MM.1S (cell line): ENCODE measurements around the gene DPEP2NB.
"Not testable (repeated sequence)": the region's sequence is repeated elsewhere in the genome, so short reads cannot be mapped to it uniquely, and the experiment has no call there.

Source experiments
- DNase-seq: peaks from one replicate; pipeline ENCODE4 v3.0.0-alpha.2; 2015
- H2AFZ ChIP-seq: fragments of 300-600 bp; sonication (generic); 2 replicates; pipeline ENCODE4 v1.6.0; 2016; ENCODE audit warnings: antibody characterized with exemption, low read length
- H3F3A ChIP-seq: fragments of 300-600 bp; sonication (generic); 2 replicates; pipeline ENCODE4 v1.6.1; 2016; ENCODE audit warnings: mild to moderate bottlenecking, antibody characterized with exemption, low read length, moderate library complexity, mixed read lengths; ENCODE audit not compliant: insufficient read depth
- H3K27ac ChIP-seq: fragments of 300-600 bp; sonication (generic); 2 replicates; pipeline ENCODE4 v1.5.1; 2016; ENCODE audit warnings: mild to moderate bottlenecking, low read length
- H3K27me3 ChIP-seq: fragments of 300-600 bp; sonication (generic); replicated peaks from 2 replicates; pipeline ENCODE4 v1.6.0; 2016; ENCODE audit warnings: low read length; ENCODE audit not compliant: insufficient read depth
- H3K36me3 ChIP-seq: fragments of 300-600 bp; sonication (generic); replicated peaks from 2 replicates; pipeline ENCODE4 v1.6.1; 2016; ENCODE audit warnings: mild to moderate bottlenecking, low read length, mixed read lengths; ENCODE audit not compliant: insufficient read depth
- H3K4me1 ChIP-seq: fragments of 300-600 bp; sonication (generic); 2 replicates; pipeline ENCODE4 v1.6.1; 2016; ENCODE audit warnings: low read length, mixed read lengths
- H3K4me2 ChIP-seq: fragments of 300-600 bp; sonication (generic); 2 replicates; pipeline ENCODE4 v1.6.0; 2016; ENCODE audit warnings: low read depth, low read length
- H3K4me3 ChIP-seq: fragments of 300-600 bp; sonication (generic); 2 replicates; pipeline ENCODE4 v1.5.1; 2016; ENCODE audit warnings: low read length, mixed read lengths
- H3K79me2 ChIP-seq: fragments of 300-600 bp; sonication (generic); 2 replicates; pipeline ENCODE4 v1.6.1; 2016; ENCODE audit warnings: mixed run types, low read length, mixed read lengths
- H3K9ac ChIP-seq: fragments of 300-600 bp; sonication (generic); 2 replicates; pipeline ENCODE4 v1.6.1; 2016; ENCODE audit warnings: low read length, mixed read lengths
- H3K9me2 ChIP-seq: fragments of 300-600 bp; sonication (generic); replicated peaks from 2 replicates; pipeline ENCODE4 v1.6.1; 2016; ENCODE audit warnings: mild to moderate bottlenecking, low read length, mixed read lengths; ENCODE audit not compliant: insufficient read depth
- H3K9me3 ChIP-seq: fragments of 300-600 bp; sonication (generic); replicated peaks from 2 replicates; pipeline ENCODE4 v1.6.1; 2016; ENCODE audit warnings: mild to moderate bottlenecking, low read length, mixed read lengths; ENCODE audit not compliant: insufficient read depth
- H4K20me1 ChIP-seq: fragments of 300-600 bp; sonication (generic); 2 replicates; pipeline ENCODE4 v1.6.1; 2016; ENCODE audit warnings: mild to moderate bottlenecking, low read length, moderate library complexity, mixed read lengths; ENCODE audit not compliant: insufficient read depth
- CTCF ChIP-seq: fragments of 300-600 bp; sonication (generic); IDR thresholded peaks from 2 replicates; pipeline ENCODE4 v1.5.1; 2016; ENCODE audit warnings: antibody characterized with exemption, low read length, mixed read lengths
- EZH2 ChIP-seq: fragments of 300-600 bp; sonication (generic); optimal IDR thresholded peaks from 2 replicates; pipeline ENCODE3; 2017; ENCODE audit warnings: low read depth, mild to moderate bottlenecking, antibody characterized with exemption, low read length, mixed read lengths
- EZH2phosphoT487 ChIP-seq: fragments of 300-600 bp; sonication (generic); IDR thresholded peaks from 2 replicates; pipeline ENCODE4 v1.6.1; 2018; ENCODE audit warnings: antibody characterized with exemption, low read length

The DPEP2NB gene

GRCh38 chr16:67999985-68000384 lies 15.7 kb downstream of the DPEP2NB start:
- no peak overlapping the region for H3K4me2 ChIP-seq

GRCh38 chr16:67998779-67999688 lies 16.7 kb downstream of the DPEP2NB start, which contains the start of gene DPEP2:
DPEP2 (minus strand) TSS chr16:67999484; CDS start chr16:67993212, 6,272 bp downstream.
- H3K36me3 ChIP-seq, H4K20me1 ChIP-seq, H3K27me3 ChIP-seq, DNase-seq, H3K4me3 ChIP-seq, H3K4me1 ChIP-seq, H3K4me2 ChIP-seq, H3K9me3 ChIP-seq, H2AFZ ChIP-seq, H3F3A ChIP-seq, H3K9me2 ChIP-seq, H3K9ac ChIP-seq, H3K79me2 ChIP-seq, H3K27ac ChIP-seq: not testable (repeated sequence)

More at GRCh38 chr16:67999985-68000384, 15.7 kb downstream of the DPEP2NB start:
- H3K4me1 ChIP-seq = no peaks in the 10 kb centered on the region
- H3K9me3 ChIP-seq = no peaks in the 10 kb centered on the region
- no peak for DNase-seq
- H2AFZ ChIP-seq = no peak overlapping the region
- no peaks in the 10 kb centered on the region for H3K36me3 ChIP-seq
- no peak overlapping the region for H3K27ac ChIP-seq
- H3K79me2 ChIP-seq = no peaks in the 10 kb centered on the region
- no peak for TF ChIP-seq EZH2phosphoT487
- no peak for TF ChIP-seq EZH2
- TF ChIP-seq CTCF = no peak
- no peaks in the 10 kb centered on the region for H3F3A ChIP-seq
- H3K27me3 ChIP-seq = no peaks in the 10 kb centered on the region
- H3K9me2 ChIP-seq = no peaks in the 10 kb centered on the region
- H3K9ac ChIP-seq = no peak overlapping the region
- no peak overlapping the region for H3K4me3 ChIP-seq
- H4K20me1 ChIP-seq = no peaks in the 10 kb centered on the region

GRCh38 chr16:67998231-67998778 lies 17.4 kb downstream of the DPEP2NB start:
- H3K4me1 ChIP-seq, H3K27me3 ChIP-seq, H3K9me3 ChIP-seq, H3K4me2 ChIP-seq, H2AFZ ChIP-seq, H3K9me2 ChIP-seq, H3K79me2 ChIP-seq, H3F3A ChIP-seq, H4K20me1 ChIP-seq, H3K9ac ChIP-seq, H3K4me3 ChIP-seq, H3K36me3 ChIP-seq, DNase-seq, H3K27ac ChIP-seq: not testable (repeated sequence)

GRCh38 chr16:67996666-67997065 lies 19.0 kb downstream of the DPEP2NB start:
- H3K4me1 ChIP-seq = peaks cover 10% of the 10 kb centered on the region
- H4K20me1 ChIP-seq = no peaks in the 10 kb centered on the region
- no peaks in the 10 kb centered on the region for H3F3A ChIP-seq
- no peak overlapping the region for H3K4me3 ChIP-seq
- no peak overlapping the region for H3K9ac ChIP-seq
- DNase-seq = no peak
- no peak overlapping the region for H3K27ac ChIP-seq
- H3K9me2 ChIP-seq = no peaks in the 10 kb centered on the region
- no peaks in the 10 kb centered on the region for H3K9me3 ChIP-seq
- H3K4me2 ChIP-seq = no peak overlapping the region
- H3K79me2 ChIP-seq = no peaks in the 10 kb centered on the region
- H2AFZ ChIP-seq = no peak overlapping the region
- TF ChIP-seq EZH2 = no peak
- no peak for TF ChIP-seq CTCF
- TF ChIP-seq EZH2phosphoT487 = no peak
- H3K36me3 ChIP-seq = no peaks in the 10 kb centered on the region
- H3K27me3 ChIP-seq = no peaks in the 10 kb centered on the region
